PFSK-1 (cell line): ENCODE measurements around the gene RASSF4.

Experiments used
- POLR2AphosphoS5 ChIP-seq: IDR thresholded peaks from 2 replicates; pipeline ENCODE4 v1.6.1; 2012; ENCODE audit warnings: low read depth, mild to moderate bottlenecking, control low read depth, low read length, moderate library complexity
- REST ChIP-seq, 2 experiments: IDR thresholded peaks; 2 replicates each; pipeline versions ENCODE4 v1.6.1 to v1.8.0; 2011 to 2012; ENCODE audit warnings: low read depth in 2 of 2, low read length in 2 of 2, control low read depth in 1 of 2, inconsistent platforms in 1 of 2, mild to moderate bottlenecking in 1 of 2, moderate library complexity in 1 of 2; ENCODE audit not compliant: insufficient read depth in 1 of 2
- TAF1 ChIP-seq: IDR thresholded peaks from 2 replicates; pipeline ENCODE4 v1.6.1; 2012; ENCODE audit warnings: low read length, control low read depth, borderline replicate concordance; ENCODE audit not compliant: insufficient read depth

- TF ChIP-seq POLR2AphosphoS5 = no peak
- no peak for TF ChIP-seq TAF1
- TF ChIP-seq REST (IDR thresholded peaks at IDR 0.05; ENCODE audit: insufficient read depth in 1 of 2, low read depth in 2 of 2, low read length in 2 of 2) = no peak
Measured at GRCh38 chr10:44958898-44959246, 730 bp upstream of the RASSF4 start.
